HS-5 (cell line): ENCODE measurements around the gene L2HGDH.

ENCODE experiments used
- DNase-seq: peaks from one replicate; pipeline ENCODE4 v3.0.0-alpha.2; 2012; ENCODE audit warnings: low read depth

Gene L2HGDH

DNA sequence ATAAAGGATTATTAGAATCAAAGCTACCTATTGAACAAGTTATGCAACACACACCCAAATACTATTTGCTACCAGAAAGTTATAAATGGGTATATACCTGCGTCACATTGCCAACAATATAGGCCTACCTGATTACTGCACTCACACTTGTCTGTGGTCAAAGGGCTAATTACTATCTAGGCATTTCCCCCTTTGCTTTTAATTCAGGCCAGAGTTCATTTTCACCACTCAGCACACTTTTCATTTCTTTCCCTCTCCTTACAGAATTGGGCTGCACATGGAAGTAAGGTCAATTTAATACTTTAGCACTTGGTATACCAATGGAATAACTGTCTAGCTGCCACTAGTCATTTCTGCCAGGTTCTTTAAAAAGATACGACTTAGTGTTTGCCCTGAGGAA is 82.3 kb downstream of the L2HGDH start:
- no peak for DNase-seq

DNA sequence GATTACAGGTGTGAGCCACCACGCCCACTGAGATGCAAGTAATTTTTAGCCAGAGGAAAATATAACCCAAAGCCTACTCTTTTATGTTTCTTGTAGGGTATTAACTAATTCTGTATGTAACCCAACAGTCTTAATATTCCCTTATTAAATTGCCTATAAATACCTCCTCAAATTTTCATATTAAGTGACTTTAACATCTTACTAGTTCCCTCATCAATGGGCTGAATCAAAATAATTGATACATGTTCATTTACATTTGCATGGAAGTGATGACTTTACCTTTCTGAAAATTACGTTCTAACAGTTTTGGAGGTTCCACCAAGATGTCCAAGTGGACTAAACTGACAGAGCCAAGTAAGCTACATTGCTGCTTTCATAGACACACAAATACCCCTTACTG is 83.7 kb downstream of the L2HGDH start:
- DNase-seq, result no peak

DNA sequence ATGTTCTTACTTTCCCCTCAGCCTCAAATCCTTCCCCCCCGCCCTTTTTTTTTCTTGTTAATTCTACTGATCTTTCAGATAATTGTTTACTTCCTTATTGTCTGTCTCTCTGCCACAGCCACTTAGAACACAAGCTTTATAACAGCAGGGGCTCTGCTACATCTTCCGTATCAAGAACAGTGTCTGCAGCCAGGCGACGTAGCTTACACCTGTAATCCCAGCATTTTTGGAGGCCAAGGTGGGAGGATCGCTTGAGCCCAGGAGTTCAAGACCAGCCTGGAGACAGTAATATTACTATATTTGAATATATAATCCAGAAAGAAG is 86.1 kb downstream of the L2HGDH start:
- no peak for DNase-seq

DNA sequence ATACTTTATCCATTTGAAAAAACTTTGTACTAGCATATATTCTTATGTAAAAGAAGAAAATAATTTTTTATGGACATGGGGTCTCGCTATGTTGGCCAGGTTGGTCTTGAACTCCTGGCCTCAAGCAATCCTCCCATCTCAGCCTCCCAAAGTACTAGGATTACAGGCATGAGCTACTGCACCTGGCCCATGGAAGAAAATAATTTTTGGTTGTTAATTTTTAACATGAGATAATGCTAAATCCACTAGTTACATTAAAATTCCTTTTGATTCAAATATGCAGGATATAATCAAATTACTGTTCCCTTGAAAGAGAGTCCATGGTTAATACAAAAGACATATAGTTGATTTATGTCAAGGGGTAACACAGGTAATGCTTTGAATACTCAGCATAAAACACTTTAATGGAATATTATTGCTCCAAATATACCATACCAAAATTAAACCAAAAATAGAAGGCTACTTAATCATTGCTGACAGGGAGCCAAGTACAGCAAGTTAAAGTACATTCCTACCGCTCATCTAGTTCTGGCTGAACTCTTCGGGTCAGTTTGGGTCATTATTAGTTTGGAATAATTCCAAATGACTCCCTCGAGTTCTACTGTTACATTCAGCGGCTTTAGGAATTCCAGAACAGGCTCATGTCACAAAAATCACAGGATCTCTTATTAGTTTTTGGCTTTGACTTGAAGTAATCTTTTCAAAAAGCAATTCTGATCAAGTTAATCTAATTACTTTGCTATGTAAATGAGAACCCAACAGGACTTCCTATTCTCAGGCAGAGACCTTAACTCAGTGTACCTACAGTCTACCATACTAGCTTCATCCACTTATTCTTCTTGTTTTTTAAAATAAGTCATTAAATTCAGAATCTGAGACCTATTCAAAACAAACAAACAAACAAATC is 86.7 kb downstream of the L2HGDH start:
- peak; percentile 22 for DNase-seq

DNA sequence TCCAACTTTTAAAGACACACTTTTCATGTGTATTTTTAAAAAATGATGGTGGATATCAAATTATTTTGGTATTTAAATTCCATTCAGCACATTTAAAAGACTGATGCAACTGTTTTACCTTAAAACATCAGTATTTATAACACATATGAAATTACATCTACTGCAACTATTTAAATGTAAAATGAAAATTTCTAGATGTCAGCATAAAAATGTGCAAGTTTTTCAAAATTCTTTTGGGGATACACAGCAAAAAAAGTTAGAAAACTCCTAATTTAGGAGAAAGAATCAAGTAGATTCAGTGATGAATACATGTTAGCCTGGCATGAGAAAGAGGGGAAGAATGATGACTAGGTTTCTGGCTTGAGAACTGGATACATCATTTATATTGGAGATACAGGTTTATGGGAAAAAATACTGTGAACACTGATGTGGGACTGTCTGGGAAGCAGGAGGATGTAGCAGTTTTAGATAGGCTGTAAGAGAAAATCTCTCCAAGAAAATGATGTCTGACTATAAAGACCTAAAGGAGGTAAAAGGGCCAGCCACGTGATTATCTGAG is 89.9 kb downstream of the L2HGDH start:
- no peak for DNase-seq

- no peak for DNase-seq
Measured at GRCh38 chr14:50218501-50218900, 93.5 kb downstream of the L2HGDH start.

DNA sequence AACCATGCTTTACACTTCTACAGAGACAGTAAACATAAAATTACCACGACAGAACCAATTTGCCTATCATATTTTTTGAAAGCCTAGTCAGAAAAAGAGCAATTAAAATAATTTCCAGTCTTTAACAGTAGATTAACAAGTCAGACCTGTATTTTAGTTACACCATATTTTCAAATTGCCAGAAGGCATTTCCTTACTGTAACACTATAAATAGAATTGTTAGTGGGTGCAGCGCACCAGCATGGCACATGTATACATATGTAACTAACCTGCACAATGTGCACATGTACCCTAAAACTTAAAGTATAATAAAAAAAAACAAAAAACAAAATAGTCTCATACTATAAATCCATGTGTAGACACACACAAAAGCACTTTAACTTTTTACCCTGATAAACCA is 96.6 kb downstream of the L2HGDH start:
- no peak for DNase-seq

DNA sequence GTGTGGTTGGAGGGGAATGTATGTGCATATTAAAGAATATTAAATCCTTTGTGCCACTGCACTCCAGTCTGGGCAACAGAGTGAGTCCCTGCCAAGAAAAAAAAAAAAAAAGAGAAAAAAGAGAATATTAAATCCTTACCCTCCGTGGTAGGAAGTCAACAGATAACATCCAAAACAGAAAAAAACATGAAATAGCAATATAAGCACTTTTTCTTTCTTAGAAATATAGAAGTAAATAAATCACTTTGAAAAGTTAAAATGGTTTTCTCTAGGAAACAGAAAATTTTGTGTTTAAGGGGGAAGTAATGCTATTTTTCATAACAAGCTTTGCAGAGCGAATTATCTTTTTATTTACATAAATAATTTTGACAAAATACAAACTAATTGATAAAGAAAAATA is 98.2 kb downstream of the L2HGDH start:
- no peak for DNase-seq

GRCh38 chr14:50212726-50213125 is 99.3 kb downstream of the L2HGDH start:
- DNase-seq, result no peak

GRCh38 chr14:50210074-50210473 is 102.0 kb downstream of the L2HGDH start:
- DNase-seq, result no peak

GRCh38 chr14:50198499-50198898 is 113.5 kb downstream of the L2HGDH start:
- no peak for DNase-seq

GRCh38 chr14:50191499-50191898 is 120.5 kb downstream of the L2HGDH start:
- DNase-seq, result no peak
